ENCODE measurements around the gene FREM1. TPM values are rescaled to one million over a fixed set of nuclear protein-coding genes. Genes with fewer than 3 reads are reported as not detected.

The FREM1 gene
- total RNA-seq, 1 experiment from 2014 or later, result 0.50 TPM

DNA sequence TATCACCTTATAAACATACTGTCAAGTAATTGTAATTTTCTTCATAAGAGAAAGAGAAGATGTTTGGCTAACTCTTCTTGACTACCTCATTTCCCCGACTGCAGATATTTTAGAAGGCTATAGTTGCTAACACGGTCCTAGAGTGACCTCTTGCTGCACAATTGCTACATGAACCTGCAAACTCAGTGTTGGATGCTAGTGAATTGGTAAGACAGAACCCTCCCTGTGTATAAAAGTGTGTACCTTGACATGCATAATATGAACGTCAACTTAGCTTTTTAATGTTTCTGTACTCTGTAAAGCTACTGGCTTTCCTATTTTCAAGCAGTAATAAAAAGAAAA is 141.0 kb downstream of the FREM1 start:
- Mint-ChIP-seq H3K27me3 (ENCODE audit: insufficient read depth, unreplicated experiment) (no peaks in the 10 kb centered on the region), H3K4me1 (ENCODE audit: low read depth, unreplicated experiment) (no peaks in the 10 kb centered on the region), H3K36me3 (ENCODE audit: insufficient read depth, unreplicated experiment) (no peaks in the 10 kb centered on the region), H3K27ac (ENCODE audit: unreplicated experiment) (no peak overlapping the region), H3K4me3 (ENCODE audit: unreplicated experiment) (no peak overlapping the region), H3K9me3 (ENCODE audit: unreplicated experiment) (no peaks in the 10 kb centered on the region)
- intact Hi-C loops (cut with micrococcal nuclease; ENCODE audit: unreplicated experiment), result loop anchor here (1.0 to 10.0 kb wide), 4 partner anchors 74 to 1414 kb away; partner anchors contain the start of gene ZDHHC21
- TF ChIP-seq, protein P1, sequence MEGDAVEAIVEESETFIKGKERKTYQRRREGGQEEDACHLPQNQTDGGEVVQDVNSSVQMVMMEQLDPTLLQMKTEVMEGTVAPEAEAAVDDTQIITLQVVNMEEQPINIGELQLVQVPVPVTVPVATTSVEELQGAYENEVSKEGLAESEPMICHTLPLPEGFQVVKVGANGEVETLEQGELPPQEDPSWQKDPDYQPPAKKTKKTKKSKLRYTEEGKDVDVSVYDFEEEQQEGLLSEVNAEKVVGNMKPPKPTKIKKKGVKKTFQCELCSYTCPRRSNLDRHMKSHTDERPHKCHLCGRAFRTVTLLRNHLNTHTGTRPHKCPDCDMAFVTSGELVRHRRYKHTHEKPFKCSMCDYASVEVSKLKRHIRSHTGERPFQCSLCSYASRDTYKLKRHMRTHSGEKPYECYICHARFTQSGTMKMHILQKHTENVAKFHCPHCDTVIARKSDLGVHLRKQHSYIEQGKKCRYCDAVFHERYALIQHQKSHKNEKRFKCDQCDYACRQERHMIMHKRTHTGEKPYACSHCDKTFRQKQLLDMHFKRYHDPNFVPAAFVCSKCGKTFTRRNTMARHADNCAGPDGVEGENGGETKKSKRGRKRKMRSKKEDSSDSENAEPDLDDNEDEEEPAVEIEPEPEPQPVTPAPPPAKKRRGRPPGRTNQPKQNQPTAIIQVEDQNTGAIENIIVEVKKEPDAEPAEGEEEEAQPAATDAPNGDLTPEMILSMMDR (IDR thresholded peaks at IDR 0.05; ENCODE audit: insufficient read depth in 1 of 2, low read depth in 1 of 2, low read length in 1 of 2, severe bottlenecking in 1 of 2, unreplicated experiment in 1 of 2), result peak in 1 of 2 experiments; percentile 5
- ChIA-PET CTCF (interaction anchor here (0.6 to 1.1 kb wide), 4 partner anchors 15 to 327 kb away, joined by 3 to 6 read pairs (median 4); no protein-coding TSS in a partner anchor), POLR2A (no interaction called here)
- no peaks in the 10 kb centered on the region for H3K27me3 ChIP-seq (replicated peaks; ENCODE audit: control insufficient read depth, insufficient read depth, low read length)
- no TSS peak for BruUV-seq (replicated peaks)
- H3K9me3 ChIP-seq, result no peaks in the 10 kb centered on the region
- H3K4me1 ChIP-seq, result no peaks in the 10 kb centered on the region
- H3K4me3 ChIP-seq (ENCODE audit: low read depth, low read length), result no peak overlapping the region
- peak in 1 of 2 experiments; percentile 4 for DNase-seq
- no peaks in the 10 kb centered on the region for H3K36me3 ChIP-seq (ENCODE audit: control insufficient read depth, insufficient read depth, low read length)

DNA sequence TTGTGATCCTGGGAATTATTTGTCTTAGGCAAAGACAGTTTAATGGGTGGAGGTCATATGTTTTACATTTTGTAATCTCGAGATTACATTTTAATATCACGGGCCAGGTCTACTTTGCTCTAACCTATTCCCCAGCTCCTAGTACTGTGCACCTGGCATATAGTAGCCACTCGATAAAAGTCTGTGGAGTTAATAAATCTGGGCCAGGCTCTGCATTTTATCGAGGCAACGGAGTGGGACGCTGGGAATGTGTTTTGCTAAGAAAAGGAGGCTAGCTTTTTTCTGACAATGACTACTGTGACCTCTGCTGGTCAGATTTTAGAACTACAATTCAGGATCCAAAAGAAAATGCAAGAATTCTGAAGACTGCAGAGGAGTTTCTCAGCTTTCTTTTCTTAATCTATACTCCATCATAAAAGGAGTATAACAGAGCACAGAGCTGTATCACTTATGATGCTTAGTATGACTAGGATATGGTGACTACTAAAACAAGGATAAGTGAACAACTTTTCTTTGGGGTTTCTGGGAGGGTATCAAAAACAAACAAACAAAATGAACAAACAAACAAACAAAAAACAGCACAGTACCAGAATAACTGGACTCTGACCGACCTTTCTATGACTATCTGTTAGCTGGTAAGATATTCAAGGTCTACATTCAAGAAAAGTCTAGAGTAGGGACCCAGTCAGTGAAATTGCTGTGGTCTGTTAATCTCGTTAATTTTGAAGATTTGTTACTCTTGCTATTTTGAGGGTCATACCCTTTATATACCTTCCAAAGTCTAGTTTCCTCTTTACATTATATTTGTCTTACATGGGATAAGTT is 141.6 kb downstream of the FREM1 start:
- no peaks in the 10 kb centered on the region for H3K9me3 ChIP-seq
- H3K9me3 Mint-ChIP-seq (ENCODE audit: unreplicated experiment), result no peaks in the 10 kb centered on the region
- TF ChIP-seq, protein P1 (IDR thresholded peaks at IDR 0.05; ENCODE audit: insufficient read depth in 1 of 2, low read depth in 1 of 2, low read length in 1 of 2, severe bottlenecking in 1 of 2, unreplicated experiment in 1 of 2), result peak; percentile 59 to 64
- BruUV-seq (replicated peaks), result no TSS peak
- ChIA-PET CTCF (interaction anchor here (0.7 to 1.1 kb wide), 7 partner anchors 23 to 331 kb away, joined by 3 to 6 read pairs (median 4); no protein-coding TSS in a partner anchor), POLR2A (no interaction called here)
- no peaks in the 10 kb centered on the region for H3K4me1 Mint-ChIP-seq (ENCODE audit: low read depth, unreplicated experiment)
- no peak overlapping the region for H3K27ac Mint-ChIP-seq (ENCODE audit: unreplicated experiment)
- peak in 1 of 2 experiments; percentile 43 for DNase-seq
- no peaks in the 10 kb centered on the region for H3K27me3 ChIP-seq (replicated peaks; ENCODE audit: control insufficient read depth, insufficient read depth, low read length)
- no peak overlapping the region for H3K4me3 Mint-ChIP-seq (ENCODE audit: unreplicated experiment)
- no peaks in the 10 kb centered on the region for H3K36me3 ChIP-seq (ENCODE audit: control insufficient read depth, insufficient read depth, low read length)
- no peak overlapping the region for H3K4me3 ChIP-seq (ENCODE audit: low read depth, low read length)
- intact Hi-C loops (cut with micrococcal nuclease; ENCODE audit: unreplicated experiment), result loop anchor here (1.0 to 10.0 kb wide), 6 partner anchors 74 to 1414 kb away; partner anchors contain the start of gene ZDHHC21
- no peaks in the 10 kb centered on the region for H3K27me3 Mint-ChIP-seq (ENCODE audit: insufficient read depth, unreplicated experiment)
- H3K36me3 Mint-ChIP-seq (ENCODE audit: insufficient read depth, unreplicated experiment), result no peaks in the 10 kb centered on the region
- H3K4me1 ChIP-seq, result no peaks in the 10 kb centered on the region

DNA sequence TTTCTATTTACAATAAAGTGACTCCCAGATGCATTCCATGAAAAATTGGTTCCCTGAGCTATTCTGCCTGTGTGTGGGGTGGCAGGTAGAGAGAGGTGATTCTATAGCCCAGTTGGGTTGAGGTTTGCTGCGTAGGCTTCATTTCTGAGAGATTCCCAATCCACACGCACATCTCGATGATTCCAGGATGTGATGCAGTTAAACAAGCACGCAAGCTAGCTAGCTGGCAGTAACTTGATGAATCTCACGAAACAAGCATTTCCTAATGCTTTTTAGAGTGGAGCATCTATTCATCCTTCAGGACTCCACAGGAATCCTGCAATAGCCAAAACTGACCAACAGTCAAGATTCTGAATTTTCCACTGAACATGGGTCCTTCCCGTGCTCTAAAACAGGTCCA is 143.9 kb downstream of the FREM1 start:
- Mint-ChIP-seq H3K4me1 (ENCODE audit: low read depth, unreplicated experiment) (peaks cover 4% of the 10 kb centered on the region), H3K4me3 (ENCODE audit: unreplicated experiment) (no peak overlapping the region), H3K36me3 (ENCODE audit: insufficient read depth, unreplicated experiment) (no peaks in the 10 kb centered on the region), H3K27me3 (ENCODE audit: insufficient read depth, unreplicated experiment) (no peaks in the 10 kb centered on the region), H3K27ac (ENCODE audit: unreplicated experiment) (no peak overlapping the region), H3K9me3 (ENCODE audit: unreplicated experiment) (no peaks in the 10 kb centered on the region)
- H3K4me1 ChIP-seq, result no peaks in the 10 kb centered on the region
- no peaks in the 10 kb centered on the region for H3K9me3 ChIP-seq
- ChIA-PET CTCF (no interaction called here), POLR2A (no interaction called here)
- no TSS peak for BruUV-seq (replicated peaks)
- H3K4me3 ChIP-seq (ENCODE audit: low read depth, low read length), result no peak overlapping the region
- no peak for DNase-seq
- TF ChIP-seq, protein P1 (IDR thresholded peaks at IDR 0.05; ENCODE audit: insufficient read depth in 1 of 2, low read depth in 1 of 2, low read length in 1 of 2, severe bottlenecking in 1 of 2, unreplicated experiment in 1 of 2), result no peak
- intact Hi-C loops (cut with micrococcal nuclease; ENCODE audit: unreplicated experiment), result loop anchor here (10.0 kb wide), 3 partner anchors 71 to 1411 kb away; partner anchors contain the start of gene ZDHHC21
- H3K27me3 ChIP-seq (replicated peaks; ENCODE audit: control insufficient read depth, insufficient read depth, low read length), result no peaks in the 10 kb centered on the region
- H3K36me3 ChIP-seq (ENCODE audit: control insufficient read depth, insufficient read depth, low read length), result no peaks in the 10 kb centered on the region

Measured in Caco-2 (cell line).